Testis (tissue), 2 donors: ENCODE data around the gene CARD10.

Experiments
- CTCF ChIP-seq, 3 experiments: fragments of 450-650 bp in 2 of 3; fragments of 200-600 bp in 1 of 3; sonication (generic) in 1 of 3; IDR thresholded peaks; one replicate each; pipeline ENCODE4 v1.5.1; 2016 to 2019; ENCODE audit warnings: antibody characterized with exemption in 3 of 3, mild to moderate bottlenecking in 2 of 3, moderate library complexity in 1 of 3
- POLR2A ChIP-seq: fragments of 450-650 bp; IDR thresholded peaks from one replicate; pipeline ENCODE4 v1.6.1; 2017; ENCODE audit warnings: antibody characterized with exemption, mild to moderate bottlenecking, moderate library complexity

DNA sequence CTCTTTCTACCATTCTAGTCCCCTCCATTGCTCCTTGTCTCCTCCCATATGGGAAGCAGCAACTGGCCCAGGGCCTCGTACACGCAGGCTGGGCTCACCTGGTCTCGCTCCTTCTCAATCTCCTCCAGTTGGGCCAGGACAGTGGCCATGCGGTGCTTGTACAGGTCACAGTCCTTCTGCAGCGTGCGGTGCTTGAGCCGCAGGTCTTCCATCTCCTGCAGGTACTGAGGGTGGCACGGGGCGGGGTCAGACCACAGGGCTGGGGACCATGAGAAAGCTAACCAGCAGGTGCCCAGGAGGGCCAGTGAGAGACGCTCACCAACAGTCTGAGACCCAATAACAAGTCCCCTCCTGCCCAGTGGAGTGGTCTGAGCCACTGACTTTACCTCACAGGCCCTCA is 11.5 kb downstream of the CARD10 start:
- TF ChIP-seq POLR2A (no peak), CTCF (IDR thresholded peaks at IDR 0.05) (no peak)
